Activated CD8-positive, alpha-beta memory T cell treated with anti-CD3 and anti-CD28 coated beads for 36 hours (primary cell): ENCODE measurements around the gene EXOC8. TPM values are rescaled to one million over a fixed set of nuclear protein-coding genes. Genes with fewer than 3 reads are reported as not detected.
"Not testable (repeated sequence)": the region's sequence is repeated elsewhere in the genome, so short reads cannot be mapped to it uniquely, and the experiment has no call there.

Experiments
- CTCF ChIA-PET: fragments of 350-600 bp; sonication (Branson Sonifier 250); formaldehyde crosslinking; loops from one replicate; lab custom pipeline; 2021; ENCODE audit warnings: antibody characterized with exemption; lab: Charles Lee
- POLR2A ChIA-PET: fragments of 350-600 bp; sonication (Branson Sonifier 250); formaldehyde crosslinking; loops from one replicate; lab custom pipeline; 2021; ENCODE audit warnings: antibody characterized with exemption; lab: Charles Lee
- total RNA-seq, 2 experiments: library from RNA; stranded (reverse); gene quantifications; one replicate each; pipeline ENCODE4 v1.2.3, GENCODE V29; 2021

Gene EXOC8
- total RNA-seq, 2 experiments from 2014 or later: 13.3 to 13.6 TPM

DNA sequence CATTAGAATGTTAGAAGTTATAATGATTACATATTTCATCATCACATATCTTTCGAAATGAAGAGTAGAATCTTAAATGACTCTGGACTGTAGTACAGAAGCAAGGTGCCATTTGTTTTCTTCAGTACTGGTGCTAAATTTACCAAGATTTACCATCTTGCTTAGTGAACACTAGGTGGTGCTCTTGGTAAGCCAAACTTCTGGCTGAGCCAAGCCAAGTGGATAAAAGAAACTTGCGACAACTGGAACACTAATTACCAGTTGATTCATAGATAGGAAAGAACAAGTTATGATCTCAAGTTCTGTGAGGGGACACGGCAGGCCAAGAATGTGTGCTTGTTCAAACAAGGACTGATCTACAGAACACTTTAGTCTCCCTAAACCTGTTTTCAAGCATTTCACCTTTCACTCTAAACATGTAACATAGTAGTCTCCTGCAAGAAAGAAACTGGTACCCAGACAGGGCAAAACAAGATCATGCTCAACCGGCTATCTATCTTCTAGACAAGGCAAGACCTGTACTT is 20.2 kb upstream of the EXOC8 start:
- POLR2A ChIA-PET: no interaction called here
- CTCF ChIA-PET: interaction anchor here (0.6 to 0.9 kb wide), 5 partner anchors 35 to 368 kb away, joined by 3 to 4 read pairs (median 3); no protein-coding TSS in a partner anchor

DNA sequence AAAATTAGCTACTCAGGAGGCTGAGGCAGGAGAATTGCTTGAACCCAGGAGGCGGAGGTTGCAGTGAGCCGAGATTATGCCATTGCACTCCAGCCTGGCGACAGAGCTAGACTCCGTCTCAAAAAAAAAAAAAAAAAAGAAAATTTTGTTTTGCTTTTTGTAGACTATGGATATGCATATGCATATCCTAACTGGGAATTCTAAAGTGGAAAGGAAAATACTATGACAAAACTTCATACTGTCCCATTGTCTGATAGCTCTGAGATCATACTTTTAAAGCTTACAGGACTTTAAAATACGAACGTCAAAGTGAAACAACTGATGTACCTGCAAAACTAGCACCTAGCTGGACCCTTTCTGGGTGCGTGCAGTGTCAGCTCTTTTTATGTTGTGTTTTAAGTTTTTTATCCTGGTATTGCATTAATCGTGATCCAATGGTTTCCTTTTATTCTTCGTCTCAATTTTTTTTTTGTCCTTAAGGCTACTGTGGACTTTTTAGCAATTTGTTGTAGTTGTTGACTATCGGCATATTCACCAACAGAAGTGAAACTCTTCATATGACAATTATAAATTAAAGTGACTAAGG is 19.6 kb upstream of the EXOC8 start:
- POLR2A ChIA-PET: no interaction called here

DNA sequence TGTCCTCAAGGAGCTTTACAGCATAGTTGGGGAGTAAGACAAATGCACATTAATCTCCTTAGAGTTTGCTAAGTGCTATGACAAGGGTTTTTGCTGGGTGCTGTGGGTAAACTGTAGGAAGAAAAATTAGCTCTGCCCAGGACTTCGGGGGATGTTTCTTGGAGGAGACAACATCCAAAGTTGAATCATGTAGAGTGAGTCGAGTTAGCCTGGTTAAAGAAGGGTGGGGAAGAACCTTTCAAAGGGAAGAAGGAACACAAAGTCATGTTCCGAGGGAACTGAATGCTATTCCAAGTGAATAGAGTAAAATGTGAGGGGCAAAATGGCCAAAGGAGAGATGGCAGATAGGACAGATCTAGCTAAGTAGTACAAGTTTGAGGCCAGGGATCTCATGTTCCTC is 17.5 kb upstream of the EXOC8 start:
- ChIA-PET POLR2A (no interaction called here), CTCF (no interaction called here)

More for the DNA sequence above, 19.6 kb upstream of the EXOC8 start:
- CTCF ChIA-PET: interaction anchor here (0.6 to 0.8 kb wide), 5 partner anchors 36 to 367 kb away, joined by 3 to 5 read pairs (median 3); no protein-coding TSS in a partner anchor

DNA sequence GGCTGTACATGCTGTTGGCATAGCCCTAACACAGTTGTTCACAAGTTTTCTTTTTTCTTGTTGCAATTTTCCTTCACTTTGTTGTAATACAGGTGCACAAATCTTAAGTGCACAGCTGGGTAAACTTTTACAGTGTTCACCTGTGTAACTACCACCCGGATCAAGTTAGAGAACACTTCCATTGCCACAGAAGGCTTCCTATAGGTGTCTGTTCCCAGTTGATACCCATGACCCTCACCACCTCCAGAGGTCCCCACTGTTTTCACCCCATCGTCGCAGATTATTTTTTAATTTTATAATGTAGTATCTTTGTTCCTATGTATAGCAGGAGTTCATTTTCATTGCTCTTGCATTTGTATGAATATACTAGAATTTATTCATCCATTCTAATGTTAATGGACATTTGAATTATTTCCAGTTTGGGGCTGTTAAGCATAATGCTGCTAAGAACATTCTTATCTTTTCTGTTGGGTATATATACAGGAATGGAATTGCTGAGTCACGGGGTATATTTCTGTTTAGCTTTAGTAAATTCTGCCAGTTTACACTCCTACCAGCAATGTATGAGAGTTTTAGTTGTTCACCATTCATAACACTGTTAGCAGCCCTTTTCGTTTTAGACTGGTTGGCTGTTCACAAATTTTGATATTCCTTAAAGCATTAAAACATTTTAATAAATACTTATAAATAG is 16.8 kb upstream of the EXOC8 start:
- CTCF ChIA-PET: no interaction called here
- POLR2A ChIA-PET: no interaction called here

DNA sequence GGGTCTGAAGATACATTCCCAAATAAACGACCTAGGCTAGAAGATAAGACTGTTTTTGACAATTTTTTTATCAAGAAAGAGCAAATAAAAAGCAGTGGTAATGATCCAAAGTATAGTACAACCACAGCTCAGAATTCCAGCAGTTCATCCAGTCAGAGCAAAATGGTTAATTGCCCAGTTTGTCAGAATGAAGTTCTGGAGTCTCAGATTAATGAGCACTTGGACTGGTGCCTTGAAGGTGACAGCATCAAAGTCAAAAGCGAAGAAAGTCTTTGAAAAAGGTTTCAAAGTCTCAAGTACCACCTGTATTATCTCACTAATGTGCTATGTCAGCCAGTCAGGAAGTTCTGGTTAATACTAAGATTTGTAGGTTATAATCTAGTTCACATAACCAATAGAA is 15.4 kb upstream of the EXOC8 start:
- ChIA-PET POLR2A (no interaction called here), CTCF (no interaction called here)

DNA sequence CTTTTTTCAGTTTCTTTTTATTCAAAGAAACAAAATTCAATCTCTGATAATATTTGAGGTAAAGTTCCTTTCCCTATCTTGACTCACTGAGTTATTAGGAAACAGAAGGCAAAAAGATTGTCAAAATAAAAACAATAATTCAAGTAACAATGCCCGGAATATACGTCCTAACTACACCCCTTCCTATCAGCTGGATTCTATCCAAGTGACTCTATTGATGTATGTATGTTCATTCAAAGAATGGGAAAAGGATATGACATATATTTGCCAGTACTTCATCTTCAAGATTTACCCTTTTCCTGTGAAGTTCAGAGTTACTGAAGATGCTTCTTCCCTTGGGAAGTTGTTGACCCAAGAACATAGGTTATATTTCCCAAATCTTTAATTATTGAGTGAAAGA is 14.2 kb upstream of the EXOC8 start:
- CTCF ChIA-PET: no interaction called here
- POLR2A ChIA-PET: interaction anchor here (0.6 kb wide), 1 partner anchor 108 kb away, joined by 7 read pairs; no protein-coding TSS in a partner anchor

DNA sequence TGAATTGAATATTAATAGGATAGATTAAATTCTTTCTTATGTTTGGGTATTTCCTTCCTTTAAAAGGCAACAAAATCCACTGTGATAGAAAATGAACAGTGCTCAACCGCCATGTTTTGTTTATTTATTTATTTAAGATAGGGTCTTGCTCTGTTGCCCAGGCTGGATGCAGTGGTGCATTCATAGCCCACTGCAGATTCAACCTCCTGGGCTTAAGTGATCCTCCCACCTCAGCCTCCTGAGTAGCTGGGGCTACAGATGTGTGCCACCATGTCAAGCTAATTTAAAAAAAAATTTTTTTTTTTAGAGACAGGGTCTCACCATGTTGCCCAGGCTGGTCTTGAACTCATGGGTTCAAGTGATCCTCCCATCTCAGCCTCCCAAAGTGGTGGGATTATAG is 11.2 kb upstream of the EXOC8 start:
- CTCF ChIA-PET, POLR2A ChIA-PET: not testable (repeated sequence)

DNA sequence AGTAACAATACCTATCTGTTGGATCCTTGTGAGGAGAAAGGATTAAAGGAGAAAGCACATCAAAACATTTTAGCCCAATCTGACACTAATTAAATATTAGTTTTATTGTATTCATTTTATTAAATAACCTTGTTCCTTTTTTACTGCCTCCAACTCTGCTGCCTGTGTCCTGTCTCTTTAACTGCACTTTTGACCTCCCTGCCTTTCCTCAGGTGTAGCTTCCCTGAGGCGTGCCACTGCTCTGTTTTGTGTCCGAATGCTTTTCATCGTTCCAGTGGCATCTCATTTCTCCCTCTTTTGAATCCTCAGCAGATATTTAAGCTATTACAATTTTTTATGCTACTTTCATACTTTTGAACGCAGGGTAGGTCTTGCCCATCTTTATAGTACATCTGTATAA is 10.8 kb upstream of the EXOC8 start:
- ChIA-PET POLR2A (no interaction called here), CTCF (no interaction called here)

DNA sequence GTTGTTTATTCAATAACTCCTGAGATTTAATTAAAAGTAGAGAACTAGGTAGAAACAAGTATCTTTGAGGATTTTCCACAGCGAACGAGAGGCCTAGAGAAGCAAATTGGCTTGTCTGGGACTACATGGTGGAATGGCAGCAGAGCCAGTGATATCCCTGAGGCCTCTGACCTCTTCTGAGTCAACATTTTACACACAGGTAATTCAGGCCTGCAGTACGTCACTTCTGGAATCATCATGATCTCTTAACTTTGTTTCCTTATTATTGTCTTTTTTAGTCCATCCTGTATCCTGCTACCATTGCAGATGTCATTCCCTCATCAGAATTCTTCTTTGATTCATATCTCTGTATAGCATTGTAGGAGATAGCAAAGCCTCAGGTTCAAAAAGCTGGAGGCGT is 10.3 kb upstream of the EXOC8 start:
- ChIA-PET CTCF (no interaction called here), POLR2A (no interaction called here)

DNA sequence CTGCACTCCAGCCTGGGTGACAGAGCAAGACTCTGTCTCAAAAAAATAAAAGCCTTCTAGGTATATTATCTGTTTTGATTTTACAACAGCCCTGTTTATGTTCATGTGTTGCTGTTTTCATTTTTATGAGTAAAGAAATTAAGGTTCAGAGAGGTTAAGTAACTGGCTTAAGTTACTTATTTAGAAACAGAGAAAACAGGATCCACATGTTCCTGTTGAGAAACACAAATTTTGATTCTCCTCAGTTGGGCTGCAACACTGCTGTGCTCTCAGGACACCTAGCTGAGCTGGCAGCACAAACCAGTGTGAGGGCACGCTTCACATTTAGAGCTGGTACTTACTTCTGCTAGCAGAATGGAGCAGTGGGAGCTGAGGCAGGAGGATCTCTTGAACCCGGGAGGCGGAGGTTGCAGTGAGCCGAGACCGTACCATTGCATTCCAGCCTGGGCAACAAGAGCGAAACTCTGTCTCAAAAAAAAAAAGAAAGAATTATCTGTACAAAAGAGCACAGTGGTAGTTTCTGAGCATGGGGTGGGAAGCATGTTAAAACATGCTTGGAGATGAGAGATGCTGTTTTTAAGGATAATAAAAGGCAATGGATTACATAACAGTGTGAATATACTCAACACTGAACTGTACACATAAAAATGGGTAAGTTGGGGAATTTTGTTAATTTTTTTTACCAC is 2.8 kb upstream of the EXOC8 start:
- POLR2A ChIA-PET: no interaction called here
- CTCF ChIA-PET: interaction anchor here (0.7 kb wide), 1 partner anchor 150 kb away, joined by 3 read pairs; no protein-coding TSS in a partner anchor

DNA sequence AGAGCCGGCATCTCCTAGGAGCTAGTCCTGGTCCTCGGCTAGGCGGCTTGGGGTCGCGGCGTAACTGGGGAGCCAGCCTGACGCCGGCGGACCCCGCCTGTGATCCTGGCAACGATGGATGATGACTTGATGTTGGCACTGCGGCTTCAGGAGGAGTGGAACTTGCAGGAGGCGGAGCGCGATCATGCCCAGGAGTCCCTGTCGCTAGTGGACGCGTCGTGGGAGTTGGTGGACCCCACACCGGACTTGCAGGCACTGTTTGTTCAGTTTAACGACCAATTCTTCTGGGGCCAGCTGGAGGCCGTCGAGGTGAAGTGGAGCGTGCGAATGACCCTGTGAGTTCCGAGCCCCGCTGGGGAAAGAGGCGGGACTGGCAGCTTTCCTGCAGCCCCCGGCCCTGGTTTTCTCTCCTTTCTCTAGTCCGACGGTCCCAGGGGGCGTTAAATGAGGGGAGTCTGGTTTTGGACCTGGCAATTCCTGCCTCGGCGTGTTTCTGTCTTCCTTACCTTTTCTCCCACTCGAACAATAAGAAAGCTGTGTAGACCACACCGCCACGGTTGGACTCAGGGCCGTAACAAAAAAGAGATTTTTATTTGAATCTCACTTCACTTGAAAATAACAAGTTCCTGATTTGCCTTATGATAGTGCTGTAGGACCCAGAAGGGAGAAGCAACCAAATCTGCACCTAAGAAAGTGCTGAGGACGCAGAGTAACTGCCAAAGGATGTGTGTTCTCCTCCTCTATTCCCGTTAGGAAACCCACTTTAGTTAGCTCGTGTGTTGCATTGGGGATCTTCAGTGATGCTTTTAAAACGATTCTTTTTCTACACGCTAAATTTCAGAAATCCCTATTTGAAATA is 847 bp upstream of the EXOC8 start, which contains the start of gene SPRTN:
SPRTN (plus strand) TSS at position 24 of the 859 bp plus-strand sequence; CDS start at position 115, 91 bp downstream.
- POLR2A ChIA-PET: interaction anchor here (0.5 to 1.6 kb wide), 5 partner anchors 22 to 418 kb away, joined by 3 to 13 read pairs (median 3); partner anchors contain the start of gene EGLN1
- CTCF ChIA-PET: interaction anchor here (0.9 to 1.2 kb wide), 2 partner anchors 12 to 22 kb away, joined by 3 to 5 read pairs; no protein-coding TSS in a partner anchor

DNA sequence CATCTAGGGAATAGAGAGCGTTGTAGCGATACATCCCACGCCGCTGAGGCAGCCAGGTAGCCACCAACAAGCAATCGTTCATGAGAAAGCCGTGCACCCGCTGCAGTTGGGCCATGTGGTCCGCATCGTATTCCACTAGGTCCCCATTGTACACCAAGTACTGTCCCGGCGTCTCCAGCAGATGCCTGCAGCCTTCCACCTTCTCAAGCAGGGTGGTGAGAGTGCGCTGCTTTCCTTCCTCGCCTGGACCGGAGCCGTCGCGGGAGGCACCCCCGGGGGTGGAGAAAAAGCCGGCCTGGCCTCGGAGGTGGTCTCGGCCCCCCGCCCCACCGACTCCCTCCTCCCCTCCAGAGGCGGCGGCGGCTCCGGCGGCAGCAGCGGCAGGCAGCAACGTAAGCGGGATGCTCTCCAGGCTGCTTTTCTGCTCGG is 595 bp downstream of the EXOC8 start:
- POLR2A ChIA-PET: interaction anchor here (1.2 to 1.6 kb wide), 2 partner anchors 84 to 191 kb away, joined by 3 to 13 read pairs; partner anchors contain the start of gene EGLN1
- CTCF ChIA-PET: interaction anchor here (1.2 kb wide), 1 partner anchor 21 kb away, joined by 5 read pairs; no protein-coding TSS in a partner anchor

DNA sequence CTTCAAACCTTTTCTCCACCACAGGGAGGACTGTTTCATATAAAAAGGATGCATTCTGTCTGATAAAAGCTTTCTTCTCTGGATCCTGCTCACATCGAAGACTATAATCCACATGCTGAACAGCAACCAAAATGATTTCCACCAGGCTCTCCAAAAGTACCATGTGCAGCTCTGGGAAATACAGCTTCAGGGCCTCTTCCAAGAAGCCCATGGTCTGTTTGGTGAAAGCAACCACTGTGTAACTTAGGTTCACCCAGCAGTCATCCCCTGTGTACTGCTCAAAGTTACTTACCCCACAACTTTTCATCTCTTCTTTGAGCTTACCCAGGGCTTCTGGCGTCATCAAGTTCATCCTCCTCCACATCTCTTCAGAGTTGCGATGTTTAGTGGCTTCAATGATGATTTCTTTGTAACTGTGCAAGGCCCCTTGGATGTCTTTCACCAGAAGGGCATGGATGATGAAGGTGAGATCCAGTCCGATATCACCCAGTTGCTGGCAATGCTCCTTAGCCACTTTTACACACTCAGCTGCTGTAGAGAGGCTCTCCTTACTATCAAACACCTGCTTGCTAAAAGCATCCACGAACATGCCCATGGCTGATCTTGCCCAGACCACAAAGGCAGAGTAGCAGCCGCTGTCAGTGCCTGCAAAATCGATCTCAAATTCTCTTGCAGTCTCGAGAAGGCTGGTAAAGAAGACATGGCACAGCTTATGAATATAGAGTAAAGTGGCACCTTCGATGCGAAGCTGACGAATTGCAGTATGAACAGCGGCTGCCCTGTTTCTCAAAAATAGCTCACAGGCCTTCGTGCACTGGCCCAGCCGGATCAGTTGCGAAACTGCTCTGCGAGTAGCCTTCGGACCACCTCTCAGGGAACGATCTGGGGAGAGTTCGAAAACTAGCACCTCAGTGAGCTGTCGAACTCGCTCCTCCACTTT is 1.7 kb downstream of the EXOC8 start:
- ChIA-PET CTCF (interaction anchor here (0.6 kb wide), 1 partner anchor 55 kb away, joined by 3 read pairs; no protein-coding TSS in a partner anchor), POLR2A (no interaction called here)

DNA sequence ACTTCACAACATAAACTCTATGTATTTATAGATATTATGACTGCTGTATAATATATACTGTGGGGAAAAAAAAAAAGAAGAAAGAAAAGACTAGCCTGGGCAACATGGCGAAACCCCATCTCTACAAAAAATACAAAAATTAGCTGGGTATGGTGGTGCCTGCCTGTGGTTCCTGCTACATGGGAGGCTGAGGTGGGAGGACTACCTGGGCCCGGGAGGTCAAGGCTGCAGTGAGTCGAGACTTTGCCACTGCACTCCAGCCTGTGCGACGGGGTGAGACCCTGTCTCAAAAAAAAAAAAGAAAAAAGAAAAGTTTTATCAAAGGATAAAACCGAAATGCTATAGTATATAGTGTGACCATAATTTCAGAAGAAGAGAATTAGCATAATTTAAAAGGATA is 2.7 kb downstream of the EXOC8 start:
- CTCF ChIA-PET: no interaction called here
- POLR2A ChIA-PET: no interaction called here

DNA sequence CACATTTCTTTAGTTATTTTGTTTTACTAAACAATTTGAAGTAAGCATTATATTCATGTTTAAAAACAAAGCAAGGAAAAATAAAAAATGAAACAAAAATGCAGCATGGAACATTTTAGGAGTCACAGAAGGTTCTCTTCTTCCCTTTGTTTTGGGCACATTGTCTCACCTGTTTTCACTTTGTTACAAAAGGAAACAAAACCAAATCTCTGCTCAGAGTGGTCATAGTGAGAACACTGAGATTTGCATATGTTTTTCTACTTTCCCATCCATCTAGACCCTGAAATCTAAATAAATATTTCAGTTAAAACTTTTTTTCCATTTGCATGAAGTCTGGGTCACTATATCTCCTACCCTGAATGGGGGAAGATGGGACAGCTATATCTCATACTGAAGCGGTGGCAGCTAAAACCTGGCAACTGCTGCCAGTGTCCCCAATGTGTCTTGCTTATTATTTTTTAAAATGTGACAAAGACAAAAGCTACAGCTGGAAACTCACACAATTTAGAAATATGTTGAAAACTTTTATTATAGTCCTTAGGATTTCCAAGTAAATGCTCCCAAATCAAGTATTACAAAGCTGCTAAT is 3.5 kb downstream of the EXOC8 start:
- CTCF ChIA-PET: no interaction called here
- POLR2A ChIA-PET: no interaction called here

DNA sequence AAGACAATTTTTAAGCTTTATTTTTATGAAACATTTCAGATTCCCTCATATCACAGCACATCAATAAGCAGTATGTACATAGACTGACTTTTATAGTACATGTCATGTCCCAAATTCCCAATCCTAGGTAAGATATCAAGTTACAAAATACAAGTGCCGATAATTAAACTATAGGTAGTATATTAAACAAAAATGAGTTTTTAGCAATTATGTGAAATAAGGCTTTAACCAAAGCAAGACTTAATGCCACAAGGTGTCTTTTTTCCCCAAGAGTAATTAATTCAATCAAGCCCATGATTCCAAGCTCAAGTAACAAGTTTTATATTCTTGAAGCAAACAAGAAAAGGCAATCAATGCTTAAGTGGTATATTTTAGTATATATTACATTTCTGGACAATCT is 4.9 kb downstream of the EXOC8 start:
- ChIA-PET POLR2A (no interaction called here), CTCF (interaction anchor here (1.0 kb wide), 1 partner anchor 17 kb away, joined by 3 read pairs; no protein-coding TSS in a partner anchor)

DNA sequence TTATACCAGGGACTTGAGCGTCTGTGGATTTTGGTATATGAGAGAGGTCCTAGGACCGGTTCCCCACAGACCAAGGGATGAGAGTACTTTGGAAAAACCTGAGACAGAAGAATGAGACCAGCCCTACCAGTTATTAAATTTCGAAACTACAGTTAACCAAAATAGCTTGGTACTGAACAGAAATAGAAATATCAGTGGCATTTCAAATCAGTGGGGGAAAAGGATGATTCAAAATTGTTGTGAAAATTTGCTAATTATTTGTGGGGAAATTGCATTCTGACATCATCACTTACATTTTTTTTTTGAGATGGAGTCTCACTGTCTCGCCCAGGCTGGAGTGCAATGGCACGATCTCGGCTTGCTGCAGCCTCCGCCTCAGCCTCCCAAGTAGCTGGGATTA is 8.2 kb downstream of the EXOC8 start:
- ChIA-PET CTCF (no interaction called here), POLR2A (interaction anchor here (0.7 kb wide), 1 partner anchor 1268 kb away, joined by 3 read pairs; no protein-coding TSS in a partner anchor)
